ENCODE data around the gene VPS26C. TPM values are rescaled to one million over a fixed set of nuclear protein-coding genes. Genes with fewer than 3 reads are reported as not detected.

Gene VPS26C
- total and polyA plus RNA-seq, 2 of the 13 experiments (the other 11 are each of a cell fraction or from before 2014, with no cell fraction given) = 30.3 to 39.7 TPM

- TF ChIP-seq ZSCAN31 (CRISPR knock-in tag; IDR thresholded peaks at IDR 0.05; ENCODE audit: low read depth) (no peak), NFIB (CRISPR knock-in tag; IDR thresholded peaks at IDR 0.05; ENCODE audit: borderline replicate concordance) (no peak), KAT8 (CRISPR knock-in tag; IDR thresholded peaks at IDR 0.05) (no peak), ZNF572 (CRISPR knock-in tag; IDR thresholded peaks at IDR 0.05) (no peak), ZNF44 (CRISPR knock-in tag; IDR thresholded peaks at IDR 0.05) (no peak), CENPT (CRISPR knock-in tag; IDR thresholded peaks at IDR 0.05; ENCODE audit: low read depth) (no peak), HNRNPL (IDR thresholded peaks at IDR 0.05; ENCODE audit: low read depth, low read length) (no peak), ZNF709 (CRISPR knock-in tag; IDR thresholded peaks at IDR 0.05) (no peak)
- TF ChIP-seq, protein P1, sequence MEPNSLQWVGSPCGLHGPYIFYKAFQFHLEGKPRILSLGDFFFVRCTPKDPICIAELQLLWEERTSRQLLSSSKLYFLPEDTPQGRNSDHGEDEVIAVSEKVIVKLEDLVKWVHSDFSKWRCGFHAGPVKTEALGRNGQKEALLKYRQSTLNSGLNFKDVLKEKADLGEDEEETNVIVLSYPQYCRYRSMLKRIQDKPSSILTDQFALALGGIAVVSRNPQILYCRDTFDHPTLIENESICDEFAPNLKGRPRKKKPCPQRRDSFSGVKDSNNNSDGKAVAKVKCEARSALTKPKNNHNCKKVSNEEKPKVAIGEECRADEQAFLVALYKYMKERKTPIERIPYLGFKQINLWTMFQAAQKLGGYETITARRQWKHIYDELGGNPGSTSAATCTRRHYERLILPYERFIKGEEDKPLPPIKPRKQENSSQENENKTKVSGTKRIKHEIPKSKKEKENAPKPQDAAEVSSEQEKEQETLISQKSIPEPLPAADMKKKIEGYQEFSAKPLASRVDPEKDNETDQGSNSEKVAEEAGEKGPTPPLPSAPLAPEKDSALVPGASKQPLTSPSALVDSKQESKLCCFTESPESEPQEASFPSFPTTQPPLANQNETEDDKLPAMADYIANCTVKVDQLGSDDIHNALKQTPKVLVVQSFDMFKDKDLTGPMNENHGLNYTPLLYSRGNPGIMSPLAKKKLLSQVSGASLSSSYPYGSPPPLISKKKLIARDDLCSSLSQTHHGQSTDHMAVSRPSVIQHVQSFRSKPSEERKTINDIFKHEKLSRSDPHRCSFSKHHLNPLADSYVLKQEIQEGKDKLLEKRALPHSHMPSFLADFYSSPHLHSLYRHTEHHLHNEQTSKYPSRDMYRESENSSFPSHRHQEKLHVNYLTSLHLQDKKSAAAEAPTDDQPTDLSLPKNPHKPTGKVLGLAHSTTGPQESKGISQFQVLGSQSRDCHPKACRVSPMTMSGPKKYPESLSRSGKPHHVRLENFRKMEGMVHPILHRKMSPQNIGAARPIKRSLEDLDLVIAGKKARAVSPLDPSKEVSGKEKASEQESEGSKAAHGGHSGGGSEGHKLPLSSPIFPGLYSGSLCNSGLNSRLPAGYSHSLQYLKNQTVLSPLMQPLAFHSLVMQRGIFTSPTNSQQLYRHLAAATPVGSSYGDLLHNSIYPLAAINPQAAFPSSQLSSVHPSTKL (CRISPR knock-in tag; IDR thresholded peaks at IDR 0.05) = no peak
- TF ChIP-seq, protein P2, sequence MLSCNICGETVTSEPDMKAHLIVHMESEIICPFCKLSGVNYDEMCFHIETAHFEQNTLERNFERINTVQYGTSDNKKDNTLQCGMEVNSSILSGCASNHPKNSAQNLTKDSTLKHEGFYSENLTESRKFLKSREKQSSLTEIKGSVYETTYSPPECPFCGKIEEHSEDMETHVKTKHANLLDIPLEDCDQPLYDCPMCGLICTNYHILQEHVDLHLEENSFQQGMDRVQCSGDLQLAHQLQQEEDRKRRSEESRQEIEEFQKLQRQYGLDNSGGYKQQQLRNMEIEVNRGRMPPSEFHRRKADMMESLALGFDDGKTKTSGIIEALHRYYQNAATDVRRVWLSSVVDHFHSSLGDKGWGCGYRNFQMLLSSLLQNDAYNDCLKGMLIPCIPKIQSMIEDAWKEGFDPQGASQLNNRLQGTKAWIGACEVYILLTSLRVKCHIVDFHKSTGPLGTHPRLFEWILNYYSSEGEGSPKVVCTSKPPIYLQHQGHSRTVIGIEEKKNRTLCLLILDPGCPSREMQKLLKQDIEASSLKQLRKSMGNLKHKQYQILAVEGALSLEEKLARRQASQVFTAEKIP (CRISPR knock-in tag; IDR thresholded peaks at IDR 0.05; ENCODE audit: borderline replicate concordance) = no peak
- TF ChIP-seq, protein P3, sequence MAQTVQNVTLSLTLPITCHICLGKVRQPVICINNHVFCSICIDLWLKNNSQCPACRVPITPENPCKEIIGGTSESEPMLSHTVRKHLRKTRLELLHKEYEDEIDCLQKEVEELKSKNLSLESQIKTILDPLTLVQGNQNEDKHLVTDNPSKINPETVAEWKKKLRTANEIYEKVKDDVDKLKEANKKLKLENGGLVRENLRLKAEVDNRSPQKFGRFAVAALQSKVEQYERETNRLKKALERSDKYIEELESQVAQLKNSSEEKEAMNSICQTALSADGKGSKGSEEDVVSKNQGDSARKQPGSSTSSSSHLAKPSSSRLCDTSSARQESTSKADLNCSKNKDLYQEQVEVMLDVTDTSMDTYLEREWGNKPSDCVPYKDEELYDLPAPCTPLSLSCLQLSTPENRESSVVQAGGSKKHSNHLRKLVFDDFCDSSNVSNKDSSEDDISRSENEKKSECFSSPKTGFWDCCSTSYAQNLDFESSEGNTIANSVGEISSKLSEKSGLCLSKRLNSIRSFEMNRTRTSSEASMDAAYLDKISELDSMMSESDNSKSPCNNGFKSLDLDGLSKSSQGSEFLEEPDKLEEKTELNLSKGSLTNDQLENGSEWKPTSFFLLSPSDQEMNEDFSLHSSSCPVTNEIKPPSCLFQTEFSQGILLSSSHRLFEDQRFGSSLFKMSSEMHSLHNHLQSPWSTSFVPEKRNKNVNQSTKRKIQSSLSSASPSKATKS (CRISPR knock-in tag; IDR thresholded peaks at IDR 0.05) = no peak
Observed at GRCh38 chr21:37233551-37234146, 33.5 kb downstream of the VPS26C start (continued).

Measured in HepG2 (cell line).